IPS DF 4.7 (cell line): ENCODE data around the gene CSNK2A1.

ENCODE experiments used
- DNase-seq: peaks from one replicate; pipeline ENCODE4 v3.0.0-alpha.2; 2013; ENCODE audit warnings: low spot score; ENCODE audit errors: extremely low read depth

CSNK2A1 gene

GRCh38 chr20:432208-432607 is 111.4 kb downstream of the CSNK2A1 start:
- no peak for DNase-seq

GRCh38 chr20:431012-431904 is 112.3 kb downstream of the CSNK2A1 start:
- DNase-seq: peak; percentile 33

GRCh38 chr20:430091-430999 is 113.2 kb downstream of the CSNK2A1 start:
- DNase-seq: no peak

GRCh38 chr20:428658-429200 is 114.9 kb downstream of the CSNK2A1 start:
- DNase-seq: no peak

GRCh38 chr20:427849-428657 is 115.5 kb downstream of the CSNK2A1 start:
- DNase-seq: no peak

- no peak for DNase-seq
Measured at GRCh38 chr20:427401-427800, 116.2 kb downstream of the CSNK2A1 start.

GRCh38 chr20:426566-426965 is 117.0 kb downstream of the CSNK2A1 start:
- DNase-seq: no peak
